HEK293 (cell line): ENCODE data around the gene EEF1A2.

Source experiments
- CTCF ChIA-PET: fragments of 350-600 bp; formaldehyde crosslinking; extraction: SDS; loops from one replicate; lab custom pipeline; 2021; ENCODE audit warnings: antibody characterized with exemption; lab: Yijun Ruan, JAX
- POLR2A ChIA-PET: fragments of 300-600 bp; formaldehyde crosslinking; extraction: SDS; loops from one replicate; lab custom pipeline; 2020; ENCODE audit warnings: antibody characterized with exemption, inconsistent platforms; lab: Yijun Ruan, JAX
- H3K27ac ChIP-seq: fragments of 200-500 bp; sonication (Bioruptor generic); 2 replicates; pipeline ENCODE4 v1.5.1; 2014; ENCODE audit warnings: low read depth, low read length, control low read depth, inconsistent platforms; ENCODE audit errors: extremely low read depth
- H3K36me3 ChIP-seq, 2 experiments: fragments of 200-500 bp in 1 of 2; sonication (Bioruptor generic) in 1 of 2; 1 replicate in 1 of 2; 2 replicates in 1 of 2; pipeline ENCODE4 v1.5.1; 2014 to 2017; ENCODE audit warnings: inconsistent platforms in 2 of 2, low read length in 2 of 2; ENCODE audit not compliant: control insufficient read depth in 2 of 2, insufficient read depth in 1 of 2
- H3K4me1 ChIP-seq: fragments of 200-500 bp; sonication (Bioruptor generic); 2 replicates; pipeline ENCODE4 v1.5.1; 2014; ENCODE audit warnings: mild to moderate bottlenecking, low read length, inconsistent platforms; ENCODE audit not compliant: control insufficient read depth, insufficient read depth
- H3K4me3 ChIP-seq: 2 replicates; pipeline ENCODE4 v1.5.1; 2011; ENCODE audit warnings: low read depth, mild to moderate bottlenecking, control low read depth, low read length, moderate library complexity
- H3K9me3 ChIP-seq: fragments of 200-500 bp; sonication (Bioruptor generic); 2 replicates; pipeline ENCODE4 v1.5.1; 2014; ENCODE audit warnings: low read depth, low read length, inconsistent platforms; ENCODE audit not compliant: control insufficient read depth, insufficient read depth
- GLIS2 ChIP-seq: fragments of 450-650 bp; formaldehyde crosslinking; IDR thresholded peaks from 2 replicates; pipeline ENCODE4 v1.5.1; 2016; ENCODE audit warnings: missing biosample characterization, missing genetic modification characterization
- KLF8 ChIP-seq: fragments of 450-650 bp; formaldehyde crosslinking; IDR thresholded peaks from 2 replicates; pipeline ENCODE4 v1.5.1; 2016; ENCODE audit warnings: missing biosample characterization, missing genetic modification characterization
- SCRT2 ChIP-seq: fragments of 450-650 bp; formaldehyde crosslinking; IDR thresholded peaks from 2 replicates; pipeline ENCODE4 v1.5.1; 2016; ENCODE audit warnings: missing biosample characterization, missing genetic modification characterization
- ZBTB1 ChIP-seq: fragments of 450-650 bp; formaldehyde crosslinking; IDR thresholded peaks from 2 replicates; pipeline ENCODE4 v1.5.1; 2016; ENCODE audit warnings: missing biosample characterization, missing genetic modification characterization
- ZBTB20 ChIP-seq: fragments of 450-650 bp; formaldehyde crosslinking; IDR thresholded peaks from 2 replicates; pipeline ENCODE4 v1.5.1; 2016; ENCODE audit warnings: missing biosample characterization, missing genetic modification characterization
- ZBTB48 ChIP-seq: fragments of 450-650 bp; formaldehyde crosslinking; IDR thresholded peaks from 2 replicates; pipeline ENCODE4 v1.5.1; 2016; ENCODE audit warnings: missing biosample characterization, missing genetic modification characterization
- ZIC2 ChIP-seq: fragments of 450-650 bp; formaldehyde crosslinking; IDR thresholded peaks from 2 replicates; pipeline ENCODE4 v1.5.1; 2016; ENCODE audit warnings: missing biosample characterization, missing genetic modification characterization
- ZNF10 ChIP-seq: fragments of 450-650 bp; formaldehyde crosslinking; IDR thresholded peaks from 2 replicates; pipeline ENCODE4 v1.5.1; 2017; ENCODE audit warnings: missing biosample characterization, missing genetic modification characterization
- ZNF530 ChIP-seq: fragments of 450-650 bp; formaldehyde crosslinking; IDR thresholded peaks from 2 replicates; pipeline ENCODE4 v1.5.1; 2016; ENCODE audit warnings: low read depth, missing biosample characterization, missing genetic modification characterization
- ZNF600 ChIP-seq: fragments of 450-650 bp; formaldehyde crosslinking; IDR thresholded peaks from 2 replicates; pipeline ENCODE4 v1.5.1; 2016; ENCODE audit warnings: missing biosample characterization, missing genetic modification characterization
- ZNF623 ChIP-seq: fragments of 450-650 bp; formaldehyde crosslinking; IDR thresholded peaks from 2 replicates; pipeline ENCODE4 v1.5.1; 2016; ENCODE audit warnings: missing biosample characterization, missing genetic modification characterization
- ZNF830 ChIP-seq: fragments of 450-650 bp; IDR thresholded peaks from 2 replicates; pipeline ENCODE4 v1.5.0; 2018; ENCODE audit warnings: missing biosample characterization, missing genetic modification characterization, low read depth, mild to moderate bottlenecking, moderate library complexity
- ZSCAN16 ChIP-seq: fragments of 450-650 bp; formaldehyde crosslinking; IDR thresholded peaks from 2 replicates; pipeline ENCODE4 v1.5.1; 2016; ENCODE audit warnings: missing biosample characterization, missing genetic modification characterization
- TF ChIP-seq, protein P1 (sequence below): fragments of 450-650 bp; formaldehyde crosslinking; IDR thresholded peaks from 2 replicates; pipeline ENCODE4 v1.5.1; 2016; ENCODE audit warnings: missing biosample characterization, missing genetic modification characterization
- TF ChIP-seq, protein P2 (sequence below): fragments of 450-650 bp; formaldehyde crosslinking; IDR thresholded peaks from 2 replicates; pipeline ENCODE4 v1.5.1; 2016; ENCODE audit warnings: missing biosample characterization, missing genetic modification characterization

The EEF1A2 gene

DNA sequence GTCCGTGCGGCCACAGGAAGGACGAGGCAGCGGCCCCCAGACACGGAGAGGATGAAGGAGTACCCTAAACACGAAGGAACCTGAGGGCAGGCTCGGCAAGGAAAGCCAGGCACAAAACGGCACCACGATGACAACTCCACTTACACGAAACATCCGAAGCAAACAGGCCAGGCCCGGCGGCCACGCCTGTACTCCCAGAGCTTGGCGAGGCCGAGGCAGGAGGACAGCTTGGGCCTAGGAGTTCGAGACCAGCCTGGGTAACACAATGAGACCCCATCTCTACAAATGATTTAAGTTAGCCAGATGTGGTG is 39.9 kb downstream of the EEF1A2 start:
- Histone ChIP-seq H3K9me3 (no peaks in the 10 kb centered on the region), H3K27ac (no peak overlapping the region), H3K4me1 (no peaks in the 10 kb centered on the region), H3K36me3 (no peaks in the 10 kb centered on the region), H3K4me3 (no peak overlapping the region)
- ChIA-PET CTCF (no interaction called here), POLR2A (no interaction called here)
- TF ChIP-seq ZNF600 (peak; percentile 51; the same call in 1 of the 2 replicates), ZBTB1 (tag by site-specific recombination) (no peak), ZBTB20 (tag by site-specific recombination) (no peak)

DNA sequence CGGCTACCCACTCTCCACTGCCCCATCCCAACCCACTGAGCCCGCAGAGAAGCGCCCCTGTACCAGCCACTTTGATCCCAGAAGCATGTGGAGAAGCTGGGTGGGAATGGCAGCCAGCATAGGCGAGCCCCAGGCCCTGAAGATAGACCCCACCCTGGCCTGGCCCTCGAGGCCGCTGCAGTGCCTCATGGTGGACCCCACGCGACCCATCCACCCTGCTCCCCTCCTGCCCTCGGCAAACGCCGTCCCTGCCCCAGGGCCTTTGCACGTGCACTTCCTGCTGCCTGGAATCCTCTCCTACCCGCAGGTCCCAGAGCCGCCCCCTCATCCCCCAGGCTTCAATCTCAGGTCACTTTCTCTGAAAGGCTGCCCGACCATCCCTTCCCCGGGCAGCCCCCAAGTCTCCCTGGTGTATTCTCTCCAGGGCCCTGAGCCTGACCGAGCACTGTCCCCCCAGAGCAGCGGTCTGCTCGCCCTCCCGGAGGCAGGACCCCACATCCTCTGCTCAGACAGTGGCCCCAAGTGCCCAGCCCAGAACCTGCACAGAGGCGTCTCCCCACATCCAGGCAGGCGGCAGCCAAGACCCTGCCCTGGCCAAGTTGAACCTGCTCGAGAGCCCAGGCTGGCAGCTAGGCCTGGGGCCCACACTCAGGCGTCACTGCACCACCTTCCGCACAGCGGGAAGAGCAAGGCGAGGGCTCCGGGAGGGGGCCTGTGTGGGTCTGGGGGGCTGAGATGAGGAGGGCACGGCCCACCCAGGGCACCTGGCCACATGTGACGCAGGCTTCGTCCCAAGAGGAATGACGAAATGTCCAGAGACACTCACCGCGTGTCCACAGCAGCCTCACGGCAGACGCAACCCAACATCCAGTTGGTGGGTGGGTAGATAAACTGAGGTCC is 40.5 kb downstream of the EEF1A2 start:
- TF ChIP-seq ZNF830 (tag by site-specific recombination): no peak
- TF ChIP-seq ZNF623 (tag by site-specific recombination): peak; percentile 100
- TF ChIP-seq KLF8: peak; percentile 43; the same call in 1 of the 2 replicates
- Histone ChIP-seq H3K4me1 (no peaks in the 10 kb centered on the region), H3K9me3 (no peaks in the 10 kb centered on the region), H3K36me3 (no peaks in the 10 kb centered on the region), H3K27ac (no peak overlapping the region), H3K4me3 (no peak overlapping the region)
- POLR2A ChIA-PET: no interaction called here
- CTCF ChIA-PET: no interaction called here

DNA sequence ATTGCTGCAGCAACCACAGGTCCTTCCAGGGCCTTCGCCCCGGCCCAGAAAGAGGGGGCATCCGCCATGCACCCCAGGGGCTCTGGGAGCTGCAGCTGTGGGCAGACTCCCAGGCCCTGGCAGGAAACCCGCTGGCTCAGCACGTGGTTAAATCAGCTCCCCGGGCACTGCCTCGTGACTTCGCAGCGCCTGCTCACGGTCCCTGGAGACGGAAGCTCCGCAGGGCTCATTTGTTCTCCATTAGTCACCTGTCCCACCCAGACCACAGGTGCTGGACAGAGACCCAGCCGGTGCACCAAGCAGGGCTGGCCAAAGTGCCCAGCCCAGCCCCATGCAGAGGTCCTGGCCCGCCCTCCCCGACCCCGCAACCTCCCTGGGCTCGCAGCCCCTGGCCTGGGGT is 41.1 kb downstream of the EEF1A2 start:
- POLR2A ChIA-PET: no interaction called here
- H3K9me3 ChIP-seq: no peaks in the 10 kb centered on the region
- TF ChIP-seq, protein P1, sequence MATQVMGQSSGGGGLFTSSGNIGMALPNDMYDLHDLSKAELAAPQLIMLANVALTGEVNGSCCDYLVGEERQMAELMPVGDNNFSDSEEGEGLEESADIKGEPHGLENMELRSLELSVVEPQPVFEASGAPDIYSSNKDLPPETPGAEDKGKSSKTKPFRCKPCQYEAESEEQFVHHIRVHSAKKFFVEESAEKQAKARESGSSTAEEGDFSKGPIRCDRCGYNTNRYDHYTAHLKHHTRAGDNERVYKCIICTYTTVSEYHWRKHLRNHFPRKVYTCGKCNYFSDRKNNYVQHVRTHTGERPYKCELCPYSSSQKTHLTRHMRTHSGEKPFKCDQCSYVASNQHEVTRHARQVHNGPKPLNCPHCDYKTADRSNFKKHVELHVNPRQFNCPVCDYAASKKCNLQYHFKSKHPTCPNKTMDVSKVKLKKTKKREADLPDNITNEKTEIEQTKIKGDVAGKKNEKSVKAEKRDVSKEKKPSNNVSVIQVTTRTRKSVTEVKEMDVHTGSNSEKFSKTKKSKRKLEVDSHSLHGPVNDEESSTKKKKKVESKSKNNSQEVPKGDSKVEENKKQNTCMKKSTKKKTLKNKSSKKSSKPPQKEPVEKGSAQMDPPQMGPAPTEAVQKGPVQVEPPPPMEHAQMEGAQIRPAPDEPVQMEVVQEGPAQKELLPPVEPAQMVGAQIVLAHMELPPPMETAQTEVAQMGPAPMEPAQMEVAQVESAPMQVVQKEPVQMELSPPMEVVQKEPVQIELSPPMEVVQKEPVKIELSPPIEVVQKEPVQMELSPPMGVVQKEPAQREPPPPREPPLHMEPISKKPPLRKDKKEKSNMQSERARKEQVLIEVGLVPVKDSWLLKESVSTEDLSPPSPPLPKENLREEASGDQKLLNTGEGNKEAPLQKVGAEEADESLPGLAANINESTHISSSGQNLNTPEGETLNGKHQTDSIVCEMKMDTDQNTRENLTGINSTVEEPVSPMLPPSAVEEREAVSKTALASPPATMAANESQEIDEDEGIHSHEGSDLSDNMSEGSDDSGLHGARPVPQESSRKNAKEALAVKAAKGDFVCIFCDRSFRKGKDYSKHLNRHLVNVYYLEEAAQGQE (tag by site-specific recombination): peak; percentile 82
- TF ChIP-seq GLIS2 (0 out of 2 replicates have a peak, but pooled peaks have one; percentile 7), ZSCAN16 (tag by site-specific recombination) (no peak), ZBTB20 (tag by site-specific recombination) (peak; percentile 38; the same call in 1 of the 2 replicates), ZBTB48 (no peak), ZIC2 (tag by site-specific recombination) (peak; percentile 87)
- TF ChIP-seq, all 188 proteins: peak for 4
- CTCF ChIA-PET: no interaction called here
- H3K4me3 ChIP-seq: no peak overlapping the region
- no peak overlapping the region for H3K27ac ChIP-seq
- no peaks in the 10 kb centered on the region for H3K36me3 ChIP-seq
- H3K4me1 ChIP-seq: no peaks in the 10 kb centered on the region

DNA sequence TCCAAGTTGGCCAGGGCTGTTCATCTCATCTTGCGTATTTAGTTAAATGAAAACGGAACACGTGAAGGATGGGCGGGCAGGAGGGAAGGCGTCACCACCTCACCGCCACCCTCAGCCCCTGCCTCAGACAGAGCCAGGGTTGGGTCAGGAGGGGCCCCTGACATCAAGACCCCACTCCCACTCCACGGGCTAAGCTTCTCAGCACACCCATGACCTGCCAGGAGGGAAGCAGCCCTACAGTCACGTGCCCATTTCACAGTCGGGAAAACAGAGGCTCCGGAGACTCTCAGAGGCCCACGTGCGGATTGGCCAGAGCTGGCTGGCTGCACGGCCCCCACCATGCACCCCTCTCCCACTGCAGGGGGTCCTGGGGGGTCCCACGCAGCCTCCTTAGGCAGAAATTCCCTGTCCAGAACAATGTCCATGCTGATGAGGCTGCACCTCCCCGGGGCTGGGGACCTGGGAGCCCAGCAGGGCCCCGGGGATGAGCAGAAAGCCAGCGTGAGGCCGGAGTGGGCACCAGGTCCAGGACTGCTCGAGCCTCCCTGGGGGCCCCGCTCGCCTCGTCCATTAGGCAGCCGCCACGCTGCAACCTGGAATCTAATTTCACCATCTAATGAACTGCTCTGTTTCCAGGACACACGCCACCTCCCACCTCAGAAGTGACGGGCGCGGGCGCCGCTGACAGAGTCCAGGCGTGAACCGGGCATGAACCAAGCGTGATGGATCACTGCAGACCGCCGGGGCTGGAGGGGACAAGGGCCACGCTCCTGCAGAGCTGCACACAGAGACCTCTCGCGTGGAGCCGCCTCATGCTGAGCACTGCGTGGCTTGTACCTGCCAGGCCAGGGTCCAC is 42.2 kb downstream of the EEF1A2 start:
- ChIA-PET POLR2A (no interaction called here), CTCF (no interaction called here)
- Histone ChIP-seq H3K27ac (no peak overlapping the region), H3K4me3 (no peak overlapping the region), H3K4me1 (no peaks in the 10 kb centered on the region), H3K9me3 (no peaks in the 10 kb centered on the region), H3K36me3 (no peaks in the 10 kb centered on the region)
- peak; percentile 45 for TF ChIP-seq ZNF623 (tag by site-specific recombination)
- no peak for TF ChIP-seq SCRT2 (tag by site-specific recombination)
- peak; percentile 18 for TF ChIP-seq ZIC2 (tag by site-specific recombination)
- TF ChIP-seq ZNF530 (tag by site-specific recombination): no peak
- TF ChIP-seq, protein P2, sequence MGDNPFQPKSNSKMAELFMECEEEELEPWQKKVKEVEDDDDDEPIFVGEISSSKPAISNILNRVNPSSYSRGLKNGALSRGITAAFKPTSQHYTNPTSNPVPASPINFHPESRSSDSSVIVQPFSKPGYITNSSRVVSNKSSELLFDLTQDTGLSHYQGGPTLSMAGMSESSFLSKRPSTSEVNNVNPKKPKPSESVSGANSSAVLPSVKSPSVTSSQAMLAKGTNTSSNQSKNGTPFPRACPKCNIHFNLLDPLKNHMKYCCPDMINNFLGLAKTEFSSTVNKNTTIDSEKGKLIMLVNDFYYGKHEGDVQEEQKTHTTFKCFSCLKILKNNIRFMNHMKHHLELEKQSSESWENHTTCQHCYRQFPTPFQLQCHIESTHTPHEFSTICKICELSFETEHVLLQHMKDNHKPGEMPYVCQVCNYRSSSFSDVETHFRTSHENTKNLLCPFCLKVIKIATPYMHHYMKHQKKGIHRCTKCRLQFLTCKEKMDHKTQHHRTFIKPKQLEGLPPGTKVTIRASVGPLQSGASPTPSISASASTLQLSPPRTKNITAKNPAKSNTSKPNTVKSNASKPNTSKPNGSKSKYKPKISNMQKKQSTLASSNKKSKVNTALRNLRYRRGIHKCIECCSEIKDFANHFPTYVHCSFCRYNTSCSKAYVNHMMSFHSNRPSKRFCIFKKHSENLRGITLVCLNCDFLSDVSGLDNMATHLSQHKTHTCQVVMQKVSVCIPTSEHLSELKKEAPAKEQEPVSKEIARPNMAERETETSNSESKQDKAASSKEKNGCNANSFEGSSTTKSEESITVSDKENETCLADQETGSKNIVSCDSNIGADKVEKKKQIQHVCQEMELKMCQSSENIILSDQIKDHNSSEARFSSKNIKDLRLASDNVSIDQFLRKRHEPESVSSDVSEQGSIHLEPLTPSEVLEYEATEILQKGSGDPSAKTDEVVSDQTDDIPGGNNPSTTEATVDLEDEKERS: no peak
- 0 out of 2 replicates have a peak, but pooled peaks have one; percentile 60 for TF ChIP-seq ZNF10
